ENCODE data around the gene AWAT2. TPM values are rescaled to one million over a fixed set of nuclear protein-coding genes. Genes with fewer than 3 reads are reported as not detected.
"Not testable (repeated sequence)": the region's sequence is repeated elsewhere in the genome, so short reads cannot be mapped to it uniquely, and the experiment has no call there.

AWAT2 gene
- total RNA-seq, 1 donor from 2014 or later, result 2.5 TPM

DNA sequence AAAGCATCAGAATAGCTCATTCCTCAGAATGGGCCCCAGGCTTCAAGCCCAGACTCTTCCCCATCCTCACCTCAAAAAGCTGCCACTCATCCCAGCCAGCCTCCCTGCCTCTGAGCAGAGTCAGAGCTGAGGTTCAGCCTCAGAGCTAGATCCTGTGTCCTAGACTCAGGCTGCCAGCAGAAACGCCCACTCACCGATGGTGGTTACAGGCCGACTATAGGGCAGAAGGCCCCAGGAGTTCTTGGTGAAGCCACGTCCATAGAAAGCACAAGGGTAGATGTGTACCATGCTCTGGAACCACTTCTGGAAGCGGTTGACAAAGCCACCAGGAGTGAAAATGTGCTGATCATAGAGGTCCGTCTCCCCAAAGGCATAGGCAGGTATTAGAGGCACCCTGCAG, 7.7 kb downstream of the AWAT2 start:
- no peak for DNase-seq

DNA sequence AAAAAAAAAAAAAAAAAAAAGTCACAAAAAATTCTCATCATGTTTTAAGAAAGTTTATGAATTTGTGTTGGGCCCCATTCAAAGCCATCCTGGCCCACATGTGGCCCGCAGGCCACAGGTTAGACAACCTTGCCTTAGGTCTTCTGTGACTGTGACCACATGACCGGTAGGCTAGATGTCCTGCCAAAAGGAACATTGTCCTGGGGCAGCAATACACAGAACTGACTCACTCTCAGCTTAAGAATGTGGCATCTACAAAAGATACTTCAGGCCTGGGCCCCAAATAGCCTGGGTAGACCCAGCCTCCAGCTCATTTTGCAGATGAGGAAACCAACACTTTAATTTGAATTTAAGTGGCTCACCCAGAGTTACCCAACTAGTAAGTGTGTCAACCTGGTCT, 10.0 kb downstream of the AWAT2 start:
- no peak for DNase-seq

DNA sequence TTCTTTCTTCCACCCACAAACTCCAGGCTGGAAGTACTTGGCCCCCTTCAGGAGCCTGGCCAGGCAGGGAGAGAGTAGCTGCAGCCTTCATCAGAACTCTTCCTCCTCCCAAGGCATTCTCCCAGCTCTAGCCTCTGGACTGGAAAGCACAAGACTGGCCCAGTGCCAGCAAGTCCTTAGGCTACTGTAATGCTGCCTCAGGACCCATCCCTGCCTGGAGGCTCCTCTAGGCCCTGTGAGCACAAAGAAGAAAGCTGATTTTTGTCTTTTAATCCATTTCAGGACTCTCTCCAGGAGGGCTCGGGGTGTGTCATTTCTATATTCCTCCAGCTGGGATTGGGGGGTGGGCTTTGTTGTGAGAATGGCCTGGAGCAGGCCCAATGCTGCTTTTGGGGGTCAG, 10.8 kb downstream of the AWAT2 start:
- no peak for DNase-seq

DNA sequence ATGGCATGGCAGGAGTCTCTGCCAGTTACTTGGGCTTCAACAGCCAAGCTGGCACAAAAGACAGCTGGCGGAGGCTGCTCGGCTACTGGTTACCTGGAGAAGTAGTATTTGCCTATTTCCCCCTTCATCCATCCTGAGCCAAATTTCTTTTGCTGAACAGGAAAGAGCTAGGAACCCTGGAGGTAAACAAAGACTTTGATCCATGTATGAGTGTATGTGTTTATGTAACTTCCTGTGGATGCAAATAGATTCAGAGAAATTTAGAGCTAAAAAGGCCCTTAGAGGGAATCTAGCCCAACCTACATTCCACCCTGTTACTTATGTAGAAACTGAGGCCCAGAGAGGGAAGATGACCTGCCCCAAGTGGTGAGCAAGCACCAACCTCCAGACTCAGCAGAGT, 11.2 kb downstream of the AWAT2 start:
- no peak for DNase-seq

DNA sequence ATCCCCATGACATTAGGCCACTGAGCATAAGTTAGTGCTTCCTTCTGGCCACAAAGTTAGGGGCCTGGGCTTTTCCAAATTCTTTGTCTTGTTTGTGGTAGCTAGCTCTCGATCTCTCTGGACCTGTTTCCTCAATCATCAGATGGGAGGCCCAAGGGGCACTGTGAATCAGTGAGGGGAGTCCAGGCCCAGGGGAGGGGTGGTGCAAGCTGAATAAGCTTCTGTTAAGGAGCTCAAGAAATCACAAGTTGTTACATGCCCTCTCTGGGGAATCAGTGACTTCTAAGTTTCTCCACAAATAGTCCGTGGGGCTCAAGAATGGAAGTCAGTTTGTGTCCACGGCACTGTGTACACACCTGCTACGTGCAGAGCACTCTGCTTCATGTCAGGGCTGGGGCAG, 15.1 kb downstream of the AWAT2 start:
- DNase-seq, result no peak

DNA sequence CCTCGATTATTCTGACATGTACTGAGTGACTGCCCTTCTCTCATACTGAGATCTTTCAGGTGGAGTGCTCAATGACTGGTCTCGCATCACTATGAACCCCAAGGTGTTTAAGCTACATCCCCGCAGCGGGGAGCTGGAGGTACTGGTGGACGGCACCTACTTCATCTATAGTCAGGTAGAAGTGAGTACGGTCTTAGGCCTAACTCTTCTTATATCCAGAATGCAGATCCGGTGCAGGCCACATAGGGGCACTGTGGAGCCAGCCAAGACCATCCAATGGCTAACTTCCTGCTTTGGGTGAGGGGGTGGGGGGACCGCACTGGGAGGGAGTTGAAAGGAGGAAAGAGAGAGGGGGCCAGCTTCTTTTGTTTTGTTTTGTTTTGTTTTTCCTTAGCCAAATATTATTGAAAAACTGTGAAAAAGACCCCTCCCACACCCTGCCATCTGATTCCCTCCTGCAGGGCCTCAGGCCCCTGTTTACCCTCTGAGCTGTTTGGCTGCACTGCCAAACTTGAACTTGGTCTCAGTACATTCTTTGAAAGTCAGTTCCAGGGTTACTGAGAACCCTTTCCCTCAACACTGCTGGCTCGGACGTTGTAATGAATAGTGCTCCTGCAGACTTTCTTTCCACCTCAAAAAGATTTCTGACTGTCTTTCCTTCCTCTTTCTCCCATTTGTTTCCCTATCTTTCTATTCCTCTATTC, 16.2 kb downstream of the AWAT2 start:
- no peak for DNase-seq

DNA sequence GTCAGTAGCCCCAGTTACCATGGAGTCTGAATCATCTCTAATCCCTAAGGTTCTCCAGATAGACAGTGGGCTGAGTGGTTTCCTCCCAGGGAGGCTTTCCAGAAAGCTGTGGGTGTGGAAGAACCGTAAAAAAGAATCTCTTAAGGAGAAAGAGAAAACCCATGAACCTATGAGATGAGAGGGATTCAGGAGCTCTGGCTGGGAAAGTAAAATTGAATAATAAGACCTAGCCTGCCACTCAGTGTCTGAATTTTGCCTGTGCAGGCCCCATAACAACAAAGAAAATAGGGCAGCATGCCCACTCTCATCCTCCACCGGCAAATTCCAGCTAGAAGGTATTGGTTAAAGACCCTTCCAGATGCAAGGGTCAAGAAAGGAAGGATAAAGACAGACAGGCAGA, 16.9 kb downstream of the AWAT2 start:
- no peak for DNase-seq

DNA sequence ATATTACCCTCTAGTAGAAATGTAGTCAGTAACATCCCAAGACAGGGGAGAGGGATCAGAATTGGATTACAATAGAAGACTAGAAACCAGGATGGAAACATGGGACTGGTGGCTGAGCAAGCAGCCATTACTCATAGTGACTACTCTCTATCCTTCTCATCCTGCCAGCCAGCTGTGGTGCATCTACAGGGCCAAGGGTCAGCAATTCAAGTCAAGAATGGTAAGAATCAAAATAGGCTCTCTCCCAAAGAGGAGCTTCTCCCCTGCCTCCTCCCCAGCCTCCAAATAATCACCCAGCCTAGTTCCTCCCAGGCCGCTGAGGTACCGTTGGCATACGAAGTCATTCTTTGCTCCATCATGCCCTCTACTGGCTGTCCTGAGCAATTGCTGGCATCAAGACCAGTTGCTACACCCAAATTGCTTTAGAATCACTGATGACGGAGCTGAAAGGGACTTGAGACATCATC, 19.4 kb downstream of the AWAT2 start:
- DNase-seq, result peak; percentile 10

DNA sequence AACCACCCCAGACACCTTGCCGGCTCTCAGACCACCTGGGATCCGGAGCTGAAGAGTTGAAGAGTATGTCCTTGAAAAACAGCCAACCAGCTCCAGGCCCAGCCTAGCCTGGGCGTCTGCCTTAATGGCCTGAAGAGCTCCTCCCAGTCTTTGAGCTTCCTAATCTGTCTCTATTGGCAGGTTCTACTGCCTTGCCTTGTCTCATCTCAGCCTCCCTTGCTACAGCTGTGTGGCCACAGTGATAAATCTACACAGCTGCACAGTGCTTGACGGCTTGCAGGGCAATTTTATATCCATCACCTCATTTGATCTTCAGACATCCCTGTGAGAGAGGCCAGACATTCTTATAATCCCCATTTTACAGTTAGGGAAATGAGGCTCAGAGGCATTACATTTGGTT, 19.9 kb downstream of the AWAT2 start:
- DNase-seq, result peak; percentile 4

DNA sequence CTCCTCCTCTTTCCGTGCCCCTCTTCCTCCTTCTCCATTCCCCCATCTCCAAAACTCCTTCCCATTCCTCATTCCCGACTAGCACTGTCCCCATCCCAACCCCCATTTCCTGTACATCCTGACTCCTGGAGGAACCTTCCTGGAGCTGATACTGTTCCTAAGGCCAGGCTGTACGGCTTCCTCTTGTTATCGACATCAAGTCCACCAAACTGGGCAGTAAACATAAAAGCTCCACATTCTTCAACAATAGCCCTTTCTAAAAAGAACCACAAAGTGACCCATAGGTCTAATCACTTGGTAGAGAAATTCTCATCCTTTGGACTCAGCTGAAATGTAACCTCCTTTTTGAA, 22.9 kb downstream of the AWAT2 start:
- no peak for DNase-seq

DNA sequence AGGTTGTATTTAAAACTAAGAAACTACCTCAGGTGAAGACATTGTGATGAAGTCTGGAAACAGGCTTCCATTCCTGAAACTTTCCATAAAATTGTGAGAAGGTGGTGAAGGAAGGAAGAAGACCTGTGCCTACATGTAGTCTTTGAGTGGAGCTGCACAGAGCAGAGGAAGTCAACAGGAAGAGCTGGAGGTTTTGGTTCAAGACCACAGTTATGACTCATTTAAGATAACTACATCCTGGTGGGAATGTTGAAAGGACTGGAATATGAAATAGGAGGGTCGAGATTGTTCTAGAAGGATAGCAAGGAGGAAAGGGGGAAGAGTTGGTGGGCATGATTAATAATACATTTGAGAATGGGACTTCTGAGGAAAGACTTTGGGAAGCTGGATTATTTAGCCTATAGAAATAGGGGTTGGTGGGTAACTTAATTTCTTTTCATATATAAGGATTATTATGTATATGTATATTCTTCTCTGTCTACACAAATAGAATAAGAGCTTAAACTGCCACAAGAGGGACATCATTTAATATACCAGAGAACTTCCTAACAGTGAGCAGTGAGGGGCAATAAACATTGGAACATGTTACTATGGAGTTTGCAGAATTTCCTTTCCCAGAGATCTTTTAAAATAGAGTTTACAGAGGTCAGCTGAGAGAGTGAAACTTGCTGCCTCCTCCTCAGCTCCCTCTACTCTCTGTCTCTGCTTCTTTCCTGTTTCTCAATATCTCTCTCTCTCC, 23.5 kb downstream of the AWAT2 start:
- no peak for DNase-seq

DNA sequence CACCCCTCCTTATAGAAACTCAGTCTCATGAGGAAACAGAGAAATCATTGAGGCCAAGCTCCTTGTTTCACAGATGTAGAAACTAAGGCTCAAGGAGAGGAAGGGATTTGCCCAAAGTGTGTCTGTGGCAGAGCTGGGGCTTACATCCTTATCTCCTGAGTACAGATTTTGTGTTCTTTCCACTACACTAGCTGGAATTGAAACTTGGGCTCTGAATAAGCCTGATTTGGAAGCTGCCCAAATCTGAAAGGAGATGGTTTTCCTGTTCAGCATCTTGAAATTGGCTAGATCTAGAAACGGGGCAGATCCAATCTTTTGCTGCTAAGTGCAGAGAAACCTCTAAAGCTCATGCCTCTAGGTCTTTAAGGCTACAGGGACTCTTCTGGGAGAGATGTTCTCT, 24.3 kb downstream of the AWAT2 start:
- no peak for DNase-seq

DNA sequence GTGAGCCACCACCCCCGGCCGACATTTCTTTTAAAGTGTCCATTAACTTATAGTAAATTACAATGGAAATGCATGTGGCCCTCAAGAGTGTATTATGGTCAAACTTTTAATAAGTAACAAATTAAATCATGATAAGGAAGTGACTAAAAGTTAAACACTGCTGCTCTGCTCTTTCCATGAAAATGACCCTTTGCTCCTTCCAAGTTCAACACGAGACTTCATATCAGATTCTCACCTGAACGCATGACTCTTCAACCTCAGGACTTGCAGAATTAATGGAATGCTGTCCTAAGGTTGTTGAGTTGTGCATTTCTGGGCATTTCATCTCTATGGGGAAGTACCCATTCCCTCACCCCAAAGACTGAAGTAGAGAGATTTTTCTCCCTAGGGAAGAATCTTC, 27.1 kb downstream of the AWAT2 start:
- no peak for DNase-seq

DNA sequence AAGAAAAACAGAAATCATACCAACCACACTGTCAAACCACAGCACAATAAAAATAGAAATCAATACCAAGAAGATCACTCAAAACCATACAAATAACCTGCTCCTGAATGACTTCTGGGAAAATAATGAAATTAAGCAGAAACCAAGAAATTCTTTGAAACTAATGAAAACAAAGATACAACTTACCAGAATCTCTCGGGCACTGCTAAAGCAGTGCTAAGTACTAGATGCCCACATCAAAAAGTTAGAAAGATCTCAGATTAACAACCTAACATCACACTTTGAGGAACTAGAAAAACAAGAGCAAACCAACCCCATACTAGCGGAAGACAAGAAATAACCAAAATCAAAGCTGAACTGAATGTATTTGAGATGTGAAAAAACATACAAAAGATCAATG, 33.2 kb downstream of the AWAT2 start:
- no peak for DNase-seq

DNA sequence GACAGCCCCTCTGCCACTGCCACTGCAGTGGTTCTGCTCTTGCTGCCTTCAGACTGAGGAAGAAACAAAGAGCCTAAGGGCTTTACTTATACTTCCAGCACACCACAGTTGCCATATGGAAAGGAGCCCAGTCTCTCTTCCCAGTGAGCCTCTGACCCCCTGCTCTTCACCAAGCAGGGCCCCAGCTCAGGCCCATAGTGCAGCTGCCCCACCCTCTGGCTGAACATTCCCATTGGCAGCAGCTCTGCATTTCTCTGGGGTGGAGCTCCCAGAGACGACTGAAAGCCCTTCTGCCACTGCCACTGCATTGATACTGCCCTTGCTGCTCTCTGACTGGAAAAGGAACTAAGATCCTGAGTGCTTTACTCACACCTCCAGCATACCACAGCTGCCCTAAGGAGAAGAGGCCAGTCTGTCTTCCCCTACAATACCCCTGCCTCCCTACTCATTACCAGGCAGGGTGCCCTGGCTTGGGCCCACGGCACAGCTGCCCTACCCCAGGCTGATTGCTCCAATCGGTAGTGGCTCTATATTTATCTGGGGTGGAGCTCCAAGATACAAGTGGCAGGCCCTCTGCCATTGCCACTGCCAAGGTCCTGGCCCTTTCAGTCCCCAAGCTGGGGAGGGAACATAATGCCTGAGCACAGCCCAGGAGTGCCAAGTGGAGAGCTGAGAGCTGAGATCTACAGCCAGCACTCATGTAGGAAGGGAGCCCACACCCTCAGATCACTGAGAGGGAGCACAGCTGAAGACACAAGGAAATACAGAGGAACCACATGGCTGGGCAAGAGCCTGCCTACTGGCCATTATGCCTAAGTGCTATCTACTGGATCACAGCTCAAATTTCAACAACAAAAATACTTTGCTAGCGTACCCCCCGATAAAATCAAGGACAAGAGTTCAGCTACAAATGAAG, 36.0 kb downstream of the AWAT2 start:
- no peak for DNase-seq

DNA sequence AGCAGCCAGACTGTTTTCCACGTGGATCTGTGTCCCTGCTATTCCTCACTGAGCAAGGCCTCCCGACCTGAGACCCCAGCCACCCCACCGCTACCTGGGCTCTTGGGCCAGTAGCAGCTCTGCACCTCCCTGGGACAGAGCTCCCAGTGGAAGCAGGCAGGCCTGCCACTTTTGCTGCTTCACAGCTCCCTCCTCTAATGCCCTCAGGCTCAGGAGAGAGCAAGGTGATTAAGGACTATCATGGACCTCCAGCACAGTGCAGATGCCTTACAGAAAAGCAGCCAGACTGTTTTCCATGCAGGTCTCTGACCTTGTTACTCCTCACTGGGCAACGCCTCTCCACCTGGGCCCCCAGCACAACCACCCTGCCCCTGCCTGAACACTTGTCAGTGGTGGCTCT, 37.0 kb downstream of the AWAT2 start:
- no peak for DNase-seq

DNA sequence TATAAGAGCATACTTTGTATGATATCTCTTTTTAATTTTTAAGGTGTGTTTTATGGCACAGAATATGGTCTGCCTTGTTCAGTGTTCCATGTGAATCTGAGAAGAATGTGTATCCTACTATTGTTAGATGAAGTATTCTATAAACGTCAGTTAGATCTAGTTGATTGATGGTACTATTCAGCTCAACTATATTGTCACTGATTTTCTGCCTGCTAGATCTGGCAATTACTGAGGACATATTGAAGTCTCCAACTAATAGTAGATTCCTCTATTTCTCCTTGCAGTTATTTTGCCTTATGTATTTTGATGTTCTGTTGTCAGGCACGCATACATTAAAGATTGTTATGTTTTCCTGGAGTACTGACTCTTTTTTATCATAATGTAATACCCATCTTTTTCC, 39.8 kb downstream of the AWAT2 start:
- DNase-seq, result no peak

DNA sequence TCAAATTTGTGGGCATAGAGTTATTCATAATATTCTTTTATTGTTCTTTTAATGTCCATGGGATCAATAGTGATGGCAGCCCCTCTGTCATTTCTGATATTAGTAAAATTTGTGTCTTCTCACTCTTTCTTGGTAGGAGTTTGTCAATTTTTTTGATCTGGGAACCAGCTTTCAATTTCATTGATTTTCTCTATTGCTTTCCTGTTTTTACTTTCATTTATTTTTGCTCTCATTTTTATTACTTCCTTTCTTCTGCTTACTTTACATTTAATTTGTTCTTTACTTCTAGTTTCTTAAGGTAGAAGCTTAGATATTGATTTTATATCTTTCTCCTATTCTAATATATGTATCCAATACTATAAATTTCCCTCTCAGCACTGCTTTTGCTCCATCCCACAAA, 40.7 kb downstream of the AWAT2 start:
- no peak for DNase-seq

DNA sequence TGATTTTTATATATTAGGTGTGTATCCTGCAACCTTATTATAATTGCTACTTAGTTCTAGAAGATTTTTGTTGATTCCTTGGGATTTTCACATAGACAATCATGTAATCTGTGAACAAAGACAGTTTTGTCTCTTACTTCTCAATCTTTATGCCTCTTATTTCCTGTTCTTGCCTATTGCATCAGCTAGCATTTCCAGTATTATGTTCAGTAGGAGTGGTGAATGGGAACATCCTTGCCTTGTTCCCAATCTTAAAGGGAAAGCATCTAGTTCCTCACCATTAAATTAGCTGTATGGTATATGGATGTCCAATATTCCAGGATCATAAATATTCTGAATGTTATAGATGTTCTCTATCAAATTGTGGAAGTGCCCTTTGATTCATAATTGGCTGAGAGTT, 41.8 kb downstream of the AWAT2 start:
- DNase-seq, result no peak

DNA sequence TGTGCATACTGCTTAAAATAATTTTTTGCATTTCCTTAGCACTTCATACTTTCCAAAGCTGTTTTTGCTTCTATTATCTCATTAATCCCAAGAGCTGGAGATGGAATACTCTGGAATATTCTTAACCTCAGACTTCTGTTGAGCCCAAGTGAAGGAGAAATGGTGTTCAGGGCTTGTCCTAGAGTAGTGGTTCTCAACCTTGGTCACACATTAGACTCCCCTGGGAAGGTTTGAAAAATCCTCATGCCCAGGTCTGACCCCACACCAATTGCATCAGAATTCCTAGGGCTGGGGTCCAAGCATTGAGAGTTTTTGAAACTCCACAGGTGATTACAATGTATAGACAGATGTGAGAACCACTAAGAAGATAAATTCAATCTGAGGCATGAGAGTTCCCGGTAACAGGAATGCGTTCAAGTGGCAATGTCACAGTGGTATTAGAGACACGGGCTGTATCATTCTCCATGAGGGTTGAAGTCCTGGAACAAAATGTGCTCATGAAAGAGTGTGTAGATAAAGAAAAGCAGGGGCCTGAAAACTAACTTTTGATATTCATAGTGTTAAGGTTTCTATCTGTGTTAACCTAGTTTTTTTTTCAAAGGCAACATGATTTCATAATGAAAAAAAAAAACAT, 47.9 kb downstream of the AWAT2 start:
- DNase-seq, result no peak

DNA sequence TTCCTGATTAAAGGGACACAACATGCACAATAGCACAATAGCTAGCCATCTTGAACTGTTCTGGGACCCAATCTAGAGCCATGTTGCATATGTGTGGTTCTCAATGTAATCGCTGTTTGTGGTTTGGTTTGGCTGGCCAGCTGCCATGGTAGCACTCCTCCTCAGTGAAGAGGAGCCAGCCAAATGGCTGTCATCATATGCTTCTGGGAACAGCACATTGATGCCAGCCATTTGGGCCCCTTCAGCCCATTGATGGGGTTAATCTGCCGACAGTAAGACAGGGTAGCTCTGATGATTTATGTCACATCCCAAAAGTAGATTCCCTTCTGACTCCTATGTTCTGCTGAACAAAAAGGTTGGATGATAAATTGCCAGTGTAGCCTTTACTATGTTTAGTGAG, 48.5 kb downstream of the AWAT2 start:
- no peak for DNase-seq

DNA sequence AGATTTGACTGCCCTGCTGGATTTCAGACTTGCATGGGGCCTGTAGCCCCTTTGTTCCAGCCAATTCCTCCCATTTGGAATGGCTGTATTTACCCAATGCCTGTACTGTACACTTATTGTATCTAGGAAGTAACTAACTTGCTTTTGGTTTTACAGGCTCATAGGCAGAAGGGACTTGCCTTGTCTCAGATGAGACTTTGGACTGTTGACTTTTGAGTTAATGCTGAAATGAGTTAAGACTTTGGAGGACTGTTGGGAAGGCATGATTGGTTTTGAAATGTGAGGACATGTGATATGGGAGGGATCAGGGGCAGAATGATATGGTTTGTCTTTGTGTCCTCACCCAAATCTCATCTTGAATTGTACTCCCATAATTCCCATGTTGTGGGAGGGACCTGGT, 51.4 kb downstream of the AWAT2 start:
- not testable (repeated sequence) for DNase-seq

DNA sequence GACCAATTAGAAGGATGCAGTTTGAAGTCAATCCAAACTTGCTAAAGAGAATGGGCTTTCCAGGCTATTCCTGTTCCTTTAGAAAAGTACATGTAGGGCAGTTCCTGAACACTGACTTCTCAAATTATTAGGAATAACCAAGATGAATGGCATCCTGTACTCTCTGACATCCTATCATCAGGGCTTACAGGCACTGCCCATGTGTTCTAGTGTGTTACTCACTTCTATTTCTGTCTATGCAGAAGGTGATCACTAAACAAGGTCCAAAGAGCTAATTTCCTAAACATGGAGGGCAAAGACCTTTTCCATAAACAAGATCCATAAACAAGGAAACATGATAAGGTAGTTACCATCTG, 53.6 kb downstream of the AWAT2 start:
- DNase-seq, result no peak
